Dendritic cell treated with granulocyte-macrophage colony-stimulating factor and Interleukin-4, amounts not matched to agents 40 ng/mL and 50 ng/mL, for 4 days (primary cell): ENCODE measurements around the gene CDC16.

Source experiments
- H3K27ac Mint-ChIP-seq: one replicate; pipeline ENCODE4 v1.8.0; 2022; ENCODE audit warnings: mild to moderate bottlenecking, mixed read lengths
- H3K27me3 Mint-ChIP-seq: one replicate; pipeline ENCODE4 v1.8.0; 2022; ENCODE audit warnings: mild to moderate bottlenecking, mixed read lengths
- H3K36me3 Mint-ChIP-seq: one replicate; pipeline ENCODE4 v1.8.0; 2022; ENCODE audit warnings: low read depth, mixed read lengths
- H3K4me1 Mint-ChIP-seq: one replicate; pipeline ENCODE4 v1.8.0; 2022; ENCODE audit warnings: low read depth, mixed read lengths
- H3K4me3 Mint-ChIP-seq: one replicate; pipeline ENCODE4 v1.8.0; 2022; ENCODE audit warnings: mild to moderate bottlenecking, moderate library complexity, mixed read lengths
- H3K9me3 Mint-ChIP-seq: one replicate; pipeline ENCODE4 v1.8.0; 2022; ENCODE audit warnings: mixed read lengths
- intact Hi-C: fragments of 100-400 bp; cut with micrococcal nuclease; formaldehyde crosslinking; loops from one replicate; pipeline ENCODE4 v1.15.0; 2022

Gene CDC16

DNA sequence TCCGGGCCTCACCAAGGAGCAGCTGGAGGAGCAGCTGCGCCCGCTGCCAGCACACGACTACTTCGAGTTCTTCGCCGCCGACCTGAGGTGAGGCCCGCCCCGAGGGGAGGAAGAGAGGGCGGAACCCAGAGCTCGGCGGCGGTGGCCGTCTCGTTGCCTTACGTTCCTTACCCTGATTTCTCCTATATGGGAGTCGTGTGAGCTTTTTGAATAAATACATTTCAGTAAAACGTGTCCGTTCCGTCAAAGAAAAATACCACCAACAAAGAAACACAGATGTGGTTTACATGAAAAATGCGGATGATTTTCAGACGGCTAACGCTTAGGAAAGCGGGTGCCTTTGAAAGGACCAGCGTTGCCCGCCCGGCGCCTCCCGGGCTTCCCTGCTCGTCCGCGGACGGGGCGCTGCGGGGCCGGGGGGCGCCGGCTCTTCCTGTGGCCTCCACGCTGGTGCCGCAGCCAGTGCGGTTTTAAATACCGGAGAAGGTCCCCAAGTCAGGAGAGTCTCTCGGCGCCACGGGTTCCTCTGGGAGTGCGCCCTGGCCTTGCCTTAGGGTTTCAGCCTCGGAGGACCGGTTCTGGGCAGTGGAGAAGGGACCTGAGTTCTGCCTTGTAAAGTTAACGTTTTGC is 47.5 kb downstream of the CDC16 start:
- Mint-ChIP-seq H3K9me3 (no peaks in the 10 kb centered on the region), H3K27ac (peak overlapping the region; percentile 97), H3K4me1 (peaks cover 34% of the 10 kb centered on the region), H3K4me3 (peak overlapping the region; percentile 93), H3K27me3 (no peaks in the 10 kb centered on the region), H3K36me3 (peaks cover 59% of the 10 kb centered on the region)
- intact Hi-C loops, result no loop called here

DNA sequence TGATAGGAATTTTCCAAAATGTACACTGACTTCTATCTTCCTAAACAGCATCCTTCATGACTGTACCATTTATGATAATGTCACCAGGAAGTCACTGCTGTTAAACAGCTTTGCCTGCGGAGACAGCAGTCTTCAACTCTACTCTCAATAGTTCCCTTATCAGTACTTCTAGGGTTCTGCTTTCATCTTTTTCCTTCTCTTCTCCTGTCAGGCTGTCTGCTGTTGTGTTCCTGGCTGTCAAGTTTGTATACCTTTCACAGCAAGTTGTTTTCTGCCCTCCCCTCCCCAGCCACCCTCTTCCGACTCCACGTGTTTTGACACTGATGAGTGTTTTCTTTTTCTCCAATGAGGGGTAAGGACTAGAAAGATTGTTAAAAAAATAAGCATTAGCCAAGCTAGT is 48.9 kb downstream of the CDC16 start:
- Mint-ChIP-seq H3K27ac (peak overlapping the region; percentile 18), H3K4me3 (no peak overlapping the region), H3K36me3 (peaks cover 67% of the 10 kb centered on the region), H3K9me3 (no peaks in the 10 kb centered on the region), H3K27me3 (no peaks in the 10 kb centered on the region), H3K4me1 (peaks cover 34% of the 10 kb centered on the region)
- intact Hi-C loops, result no loop called here

DNA sequence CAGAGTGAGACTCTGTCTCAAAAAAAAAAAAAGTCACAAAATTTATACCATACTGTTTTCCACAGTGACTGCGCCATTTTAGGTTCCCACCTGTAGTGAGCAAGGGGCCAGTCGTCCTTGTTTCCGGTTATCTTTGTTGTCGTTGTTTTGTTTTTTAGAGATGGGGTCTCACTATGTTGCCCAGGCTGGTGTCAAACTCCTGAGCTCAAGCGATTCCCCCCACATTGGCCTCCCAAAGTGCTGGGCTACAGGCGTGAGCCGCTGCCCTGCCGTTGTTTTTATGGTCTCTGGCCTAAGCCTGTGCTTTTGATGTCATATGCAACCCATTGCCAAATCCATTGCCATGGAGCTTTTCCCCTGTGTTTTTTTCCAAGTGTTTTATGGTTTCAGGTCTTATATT is 50.0 kb downstream of the CDC16 start:
- intact Hi-C loops, result no loop called here
- Mint-ChIP-seq H3K9me3 (no peaks in the 10 kb centered on the region), H3K27me3 (no peaks in the 10 kb centered on the region), H3K27ac (no peak overlapping the region), H3K4me1 (peaks cover 30% of the 10 kb centered on the region), H3K4me3 (no peak overlapping the region), H3K36me3 (peaks cover 78% of the 10 kb centered on the region)

DNA sequence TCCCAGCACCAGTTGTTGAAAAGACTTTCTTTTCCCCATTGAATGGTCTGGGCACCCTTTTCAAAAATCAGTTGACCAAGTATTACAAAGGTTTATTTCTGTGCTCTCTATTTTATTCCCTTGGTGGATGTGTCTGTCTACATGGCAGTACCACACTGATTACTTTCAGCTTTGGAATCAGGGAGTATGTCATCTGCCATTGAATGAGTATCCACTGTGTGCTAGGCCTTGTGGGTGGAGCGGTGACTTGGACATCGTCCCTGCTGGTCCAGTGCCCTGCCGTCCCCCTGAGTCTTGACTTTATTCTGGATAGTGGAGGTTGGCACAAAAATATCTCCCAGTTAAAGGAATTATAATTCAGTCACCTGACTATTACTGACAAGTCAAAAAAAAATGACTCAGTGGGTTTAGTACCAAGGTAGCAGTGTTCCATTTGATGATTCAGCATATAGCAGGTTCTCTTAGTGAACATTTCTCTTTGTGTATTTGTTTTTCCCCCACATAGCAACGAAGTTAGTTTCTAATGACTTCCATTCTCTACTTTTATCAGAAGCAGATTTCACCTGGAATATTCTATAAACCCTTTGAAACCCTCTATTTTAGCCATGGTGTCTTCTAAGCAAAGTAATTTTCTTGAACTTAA is 50.6 kb downstream of the CDC16 start:
- Mint-ChIP-seq H3K4me3 (no peak overlapping the region), H3K9me3 (no peaks in the 10 kb centered on the region), H3K27me3 (no peaks in the 10 kb centered on the region), H3K4me1 (peaks cover 24% of the 10 kb centered on the region), H3K36me3 (peaks cover 84% of the 10 kb centered on the region), H3K27ac (no peak overlapping the region)
- intact Hi-C loops, result no loop called here

DNA sequence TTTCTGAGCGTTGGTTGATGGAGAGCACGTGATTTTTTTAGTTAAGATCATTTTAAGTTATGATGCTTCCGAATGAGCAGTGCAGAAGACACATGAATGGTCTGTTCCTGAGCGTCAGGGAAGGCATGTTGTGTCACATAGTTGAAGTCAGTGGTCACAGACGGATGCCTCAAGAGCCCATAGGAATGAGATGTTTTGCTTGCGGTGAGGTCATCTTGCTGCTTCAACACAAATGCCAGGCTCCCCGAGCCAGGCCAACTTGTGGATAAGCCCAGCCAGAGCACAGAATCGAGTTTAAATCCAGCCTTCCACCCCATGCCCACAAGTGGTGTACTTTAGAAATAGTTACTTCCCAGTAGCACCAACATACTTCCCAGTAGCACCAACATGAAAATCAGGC is 52.1 kb downstream of the CDC16 start:
- Mint-ChIP-seq H3K36me3 (peaks cover 86% of the 10 kb centered on the region), H3K9me3 (no peaks in the 10 kb centered on the region), H3K4me1 (peaks cover 18% of the 10 kb centered on the region), H3K27ac (no peak overlapping the region), H3K27me3 (no peaks in the 10 kb centered on the region), H3K4me3 (no peak overlapping the region)
- intact Hi-C loops, result no loop called here

DNA sequence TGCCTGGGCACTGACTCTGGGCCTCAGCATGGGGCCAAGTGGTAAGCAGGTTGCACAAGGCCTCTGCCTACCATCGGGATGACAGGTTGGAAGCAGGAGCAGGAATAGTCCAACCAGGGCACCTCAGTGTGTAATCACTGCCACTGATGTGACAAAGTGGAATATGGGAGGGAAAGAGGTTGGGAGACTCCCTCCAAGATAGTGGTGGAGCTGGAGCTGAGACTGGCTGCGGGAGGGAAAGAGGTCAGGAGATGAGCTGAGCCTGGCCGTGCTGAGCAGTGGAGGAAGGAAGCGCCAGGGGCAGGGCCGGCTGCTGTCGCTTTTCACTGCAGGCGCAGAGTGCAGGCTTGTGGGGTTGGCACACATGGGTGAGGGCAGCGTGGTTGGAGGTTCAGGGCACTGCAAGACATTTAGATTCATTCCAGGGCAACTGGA is 53.5 kb downstream of the CDC16 start:
- H3K27ac Mint-ChIP-seq, result no peak overlapping the region

DNA sequence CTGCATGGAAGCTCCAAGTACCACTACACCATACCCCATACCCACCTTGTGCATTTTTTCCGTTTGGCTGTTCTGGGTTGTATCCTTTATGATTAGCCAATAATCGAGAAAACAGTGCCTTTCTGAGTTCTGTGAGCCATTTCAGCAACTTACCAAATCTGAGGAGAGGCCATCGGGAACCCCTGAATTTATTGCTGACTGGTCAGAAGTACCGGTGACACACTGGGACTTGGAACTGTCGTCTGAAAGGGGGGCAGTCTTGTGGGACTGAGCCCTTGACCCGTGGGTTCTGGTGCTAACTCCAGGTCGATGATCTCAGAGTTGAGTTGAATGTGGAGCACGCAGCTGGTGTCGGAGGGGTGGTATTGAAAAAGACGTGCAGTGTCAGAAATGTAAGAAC is 61.8 kb downstream of the CDC16 start:
- no peak overlapping the region for H3K27ac Mint-ChIP-seq
- H3K4me1 Mint-ChIP-seq, result no peaks in the 10 kb centered on the region
- H3K36me3 Mint-ChIP-seq, result peaks cover 94% of the 10 kb centered on the region
- H3K9me3 Mint-ChIP-seq, result no peaks in the 10 kb centered on the region
- intact Hi-C loops, result no loop called here
- H3K4me3 Mint-ChIP-seq, result no peak overlapping the region
- no peaks in the 10 kb centered on the region for H3K27me3 Mint-ChIP-seq

More for the DNA sequence above, 53.5 kb downstream of the CDC16 start:
- Mint-ChIP-seq H3K27me3 (no peaks in the 10 kb centered on the region), H3K4me3 (no peak overlapping the region), H3K36me3 (peaks cover 96% of the 10 kb centered on the region), H3K9me3 (no peaks in the 10 kb centered on the region), H3K4me1 (peaks cover 18% of the 10 kb centered on the region)
- intact Hi-C loops, result no loop called here

DNA sequence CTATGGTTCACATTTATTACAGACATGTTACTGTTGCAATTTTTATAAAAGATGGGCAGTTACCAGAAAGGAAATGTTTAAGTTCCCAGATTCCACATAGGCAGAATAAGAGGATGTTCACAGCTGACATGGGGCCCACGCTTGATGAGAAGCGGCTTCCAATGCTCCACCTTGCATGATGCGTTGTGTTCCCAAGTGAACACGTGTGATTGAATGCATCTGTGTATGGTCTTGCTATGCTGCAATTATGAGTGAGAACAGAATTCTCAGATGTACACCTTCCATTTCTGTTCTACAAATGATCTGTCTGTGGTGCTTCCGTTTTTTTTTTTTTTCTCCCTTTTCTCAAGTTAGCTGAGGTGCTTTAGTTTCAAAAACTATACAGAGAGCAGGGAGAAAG is 62.2 kb downstream of the CDC16 start:
- Mint-ChIP-seq H3K4me1 (no peaks in the 10 kb centered on the region), H3K4me3 (no peak overlapping the region), H3K27ac (no peak overlapping the region), H3K27me3 (no peaks in the 10 kb centered on the region), H3K9me3 (no peaks in the 10 kb centered on the region), H3K36me3 (peaks cover 94% of the 10 kb centered on the region)
- intact Hi-C loops, result no loop called here

DNA sequence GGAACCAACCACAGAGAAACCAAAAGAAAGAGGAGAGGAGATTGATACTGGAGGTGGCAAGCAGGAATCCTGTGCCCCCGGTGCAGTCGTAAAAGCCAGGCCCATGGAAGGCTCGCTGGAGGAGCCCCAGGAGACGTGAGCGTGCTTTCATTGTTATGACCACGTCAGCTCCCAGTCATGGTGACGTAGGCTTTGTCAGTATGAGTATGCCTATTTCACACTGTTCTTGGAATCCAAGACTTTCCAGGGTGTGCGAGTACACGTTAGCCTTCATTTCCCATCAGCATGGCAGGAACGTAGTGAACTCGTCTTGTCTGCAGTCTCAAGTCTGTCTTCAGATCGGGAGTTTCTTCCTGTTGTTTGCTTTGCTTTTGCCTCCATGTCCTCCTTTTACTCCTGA is 64.2 kb downstream of the CDC16 start:
- no peaks in the 10 kb centered on the region for H3K4me1 Mint-ChIP-seq
- H3K36me3 Mint-ChIP-seq, result peaks cover 94% of the 10 kb centered on the region
- no peak overlapping the region for H3K4me3 Mint-ChIP-seq
- intact Hi-C loops, result no loop called here
- no peaks in the 10 kb centered on the region for H3K27me3 Mint-ChIP-seq
- no peak overlapping the region for H3K27ac Mint-ChIP-seq
- H3K9me3 Mint-ChIP-seq, result no peaks in the 10 kb centered on the region

DNA sequence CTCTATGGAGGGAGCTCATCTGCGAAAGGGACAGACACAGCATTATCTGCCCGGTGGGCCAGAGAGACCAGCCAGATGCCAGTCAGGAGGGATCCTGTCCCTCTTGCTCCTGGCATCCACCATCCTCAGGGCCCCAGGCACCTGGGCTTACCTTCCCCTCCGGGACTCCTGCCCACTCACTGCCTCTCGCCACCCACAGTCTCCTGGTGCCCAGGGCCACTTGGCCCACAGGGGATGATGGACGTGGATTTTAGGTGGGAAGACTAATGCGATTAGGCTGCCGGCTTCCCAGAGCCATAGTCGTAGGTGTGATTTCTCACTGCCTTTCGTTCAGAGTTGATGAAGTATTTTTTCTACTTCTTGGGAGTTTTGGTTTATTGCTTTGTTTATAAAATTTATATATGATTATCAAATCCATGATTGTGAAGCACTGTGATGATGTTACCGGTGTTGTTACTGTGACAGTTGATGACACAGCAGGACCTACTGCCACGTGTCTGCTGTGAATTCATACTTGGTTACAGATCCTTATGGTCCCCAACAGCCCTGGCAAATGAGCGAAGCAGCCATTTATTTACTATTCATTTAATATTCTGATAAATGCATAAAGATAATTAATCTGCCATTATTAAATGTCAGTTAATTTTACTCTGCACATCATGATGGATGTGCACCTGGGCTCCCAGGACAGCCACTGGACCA is 65.1 kb downstream of the CDC16 start:
- Mint-ChIP-seq H3K4me1 (no peaks in the 10 kb centered on the region), H3K9me3 (no peaks in the 10 kb centered on the region), H3K36me3 (peaks cover 94% of the 10 kb centered on the region), H3K27ac (no peak overlapping the region), H3K27me3 (no peaks in the 10 kb centered on the region), H3K4me3 (no peak overlapping the region)
- intact Hi-C loops, result no loop called here

DNA sequence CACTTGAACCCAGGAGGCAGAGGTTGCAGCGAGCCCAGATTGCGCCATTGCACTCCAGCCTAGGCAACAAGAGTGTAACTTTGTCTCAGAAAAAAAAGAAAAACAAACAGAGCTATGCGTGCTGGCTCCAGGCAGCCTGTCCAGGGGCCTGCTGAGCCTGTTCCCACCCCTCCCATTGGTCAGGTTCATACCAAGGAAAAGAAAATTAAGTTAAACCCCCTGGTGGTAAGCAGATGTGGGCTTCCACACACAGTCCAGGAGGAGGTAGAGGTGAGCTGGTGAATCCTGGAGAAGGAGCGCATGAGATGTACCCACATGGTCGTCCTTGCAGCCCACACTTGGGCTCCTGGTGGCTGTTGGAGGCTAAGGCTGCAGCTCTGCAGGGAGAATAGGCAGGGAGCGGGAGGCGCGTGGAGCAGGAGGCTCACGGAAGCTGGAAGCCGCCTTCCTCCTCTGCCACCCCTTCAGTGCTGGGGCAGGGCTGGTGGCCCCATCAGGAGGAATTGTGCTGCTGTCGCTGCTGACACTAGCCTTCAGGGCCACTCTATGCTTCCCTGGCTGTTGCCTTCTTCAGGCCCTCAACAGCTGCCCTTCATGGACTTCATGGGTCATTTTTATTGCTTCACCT is 69.1 kb downstream of the CDC16 start:
- Mint-ChIP-seq H3K36me3 (peaks cover 75% of the 10 kb centered on the region), H3K9me3 (no peaks in the 10 kb centered on the region), H3K4me1 (no peaks in the 10 kb centered on the region), H3K4me3 (no peak overlapping the region), H3K27me3 (no peaks in the 10 kb centered on the region), H3K27ac (no peak overlapping the region)
- intact Hi-C loops, result no loop called here

DNA sequence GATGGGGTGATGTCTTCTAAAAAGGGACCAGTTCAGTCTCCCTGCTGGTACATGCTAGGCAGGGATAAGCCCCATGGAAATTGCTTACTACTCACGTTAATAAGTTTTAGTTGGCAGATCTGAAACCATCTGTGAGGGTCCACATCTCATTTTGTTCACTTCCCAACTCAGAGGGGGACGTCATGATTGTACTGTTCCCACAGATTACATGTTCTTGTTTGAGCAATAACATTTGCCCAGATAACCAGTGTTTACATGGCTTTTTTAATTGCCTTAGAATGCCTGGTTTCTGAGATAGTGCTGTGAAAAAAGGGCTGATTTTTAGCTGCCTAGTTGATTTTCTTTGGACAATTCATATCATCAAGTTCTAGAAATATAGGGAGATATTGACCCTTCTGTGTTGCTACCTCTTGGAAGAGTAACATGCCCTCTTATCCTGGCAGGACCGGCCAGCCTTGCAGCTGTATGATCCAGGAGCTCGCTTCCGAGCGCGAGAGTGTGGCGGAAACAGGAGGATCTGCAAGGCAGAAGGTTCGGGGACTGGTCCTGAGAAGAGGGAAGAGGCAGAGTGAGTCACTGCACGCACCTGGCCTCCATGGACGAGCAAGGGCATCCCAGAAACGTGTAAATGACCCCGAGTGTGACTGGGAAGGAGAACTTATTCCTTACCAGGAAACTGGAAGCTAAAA is 69.8 kb downstream of the CDC16 start:
- H3K4me3 Mint-ChIP-seq, result no peak overlapping the region
- no peak overlapping the region for H3K27ac Mint-ChIP-seq
- H3K27me3 Mint-ChIP-seq, result no peaks in the 10 kb centered on the region
- H3K36me3 Mint-ChIP-seq, result peaks cover 69% of the 10 kb centered on the region
- intact Hi-C loops, result no loop called here
- no peaks in the 10 kb centered on the region for H3K4me1 Mint-ChIP-seq
- no peaks in the 10 kb centered on the region for H3K9me3 Mint-ChIP-seq

DNA sequence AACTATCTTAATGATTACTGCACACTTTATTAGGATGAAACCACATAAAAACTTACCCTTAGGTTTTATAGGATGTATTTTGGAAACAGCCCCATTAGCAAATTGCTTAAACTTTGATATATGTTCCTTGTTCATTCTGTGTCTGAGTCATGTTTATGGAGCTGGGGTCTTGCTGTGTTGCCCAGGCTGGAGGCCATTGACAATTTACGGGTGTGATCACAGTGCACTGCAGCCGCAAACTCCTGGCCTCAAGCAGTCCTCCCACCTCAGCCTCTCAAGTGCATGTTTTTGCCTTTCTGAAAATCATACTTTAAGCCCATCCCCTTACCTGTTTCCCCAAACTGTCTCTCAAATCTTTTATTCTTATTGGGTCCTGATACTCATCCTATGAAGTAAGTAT is 74.4 kb downstream of the CDC16 start:
- H3K4me1 Mint-ChIP-seq, result peaks cover 12% of the 10 kb centered on the region
- peaks cover 26% of the 10 kb centered on the region for H3K36me3 Mint-ChIP-seq
- H3K27me3 Mint-ChIP-seq, result no peaks in the 10 kb centered on the region
- no peak overlapping the region for H3K27ac Mint-ChIP-seq
- H3K9me3 Mint-ChIP-seq, result no peaks in the 10 kb centered on the region
- intact Hi-C loops, result no loop called here
- no peak overlapping the region for H3K4me3 Mint-ChIP-seq
